HL-60 (cell line): ENCODE data around the gene ADAMTS1.

Experiments
- DNase-seq, 2 experiments: peaks; one replicate each; pipeline ENCODE4 v3.0.0-alpha.2; 2010 to 2020; ENCODE audit warnings: low read depth in 1 of 2, low spot score in 1 of 2
- H3K27ac ChIP-seq: fragments of 250-450 bp; sonication (Bioruptor Pico); replicated peaks from 2 replicates; pipeline ENCODE4 v1.5.1; 2020; ENCODE audit warnings: mild to moderate bottlenecking, moderate library complexity
- H3K27me3 ChIP-seq: fragments of 250-450 bp; sonication (Bioruptor Pico); 2 replicates; pipeline ENCODE4 v1.5.1; 2021; ENCODE audit warnings: mild to moderate bottlenecking, moderate library complexity; ENCODE audit not compliant: insufficient read depth, poor library complexity, severe bottlenecking
- H3K4me3 ChIP-seq: replicated peaks from 2 replicates; pipeline ENCODE4 v1.5.1; 2011; ENCODE audit warnings: mild to moderate bottlenecking, control low read depth, low read length; ENCODE audit not compliant: insufficient read depth
- CTCF ChIP-seq: IDR thresholded peaks from one replicate; pipeline ENCODE4 v1.5.1; 2011; ENCODE audit warnings: low read length, control low read depth, inconsistent platforms; ENCODE audit not compliant: insufficient read depth
- GABPA ChIP-seq: IDR thresholded peaks from 2 replicates; pipeline ENCODE4 v1.6.1; 2012; ENCODE audit warnings: low read depth
- POLR2AphosphoS5 ChIP-seq: IDR thresholded peaks from 2 replicates; pipeline ENCODE4 v1.6.1; 2012; ENCODE audit warnings: low read depth
- SPI1 ChIP-seq: IDR thresholded peaks from 2 replicates; pipeline ENCODE4 v1.6.1; 2012; ENCODE audit warnings: low read depth, mild to moderate bottlenecking, borderline replicate concordance
- TF ChIP-seq, protein P1 (sequence below): IDR thresholded peaks from 2 replicates; pipeline ENCODE4 v1.6.1; 2012; ENCODE audit warnings: low read depth; ENCODE audit not compliant: insufficient replicate concordance

Gene ADAMTS1

GRCh38 chr21:26800970-26801431 is 44.2 kb downstream of the ADAMTS1 start:
- H3K27ac ChIP-seq: no peak overlapping the region
- no peak for DNase-seq
- TF ChIP-seq GABPA: no peak
- TF ChIP-seq SPI1: no peak
- TF ChIP-seq, protein P1, sequence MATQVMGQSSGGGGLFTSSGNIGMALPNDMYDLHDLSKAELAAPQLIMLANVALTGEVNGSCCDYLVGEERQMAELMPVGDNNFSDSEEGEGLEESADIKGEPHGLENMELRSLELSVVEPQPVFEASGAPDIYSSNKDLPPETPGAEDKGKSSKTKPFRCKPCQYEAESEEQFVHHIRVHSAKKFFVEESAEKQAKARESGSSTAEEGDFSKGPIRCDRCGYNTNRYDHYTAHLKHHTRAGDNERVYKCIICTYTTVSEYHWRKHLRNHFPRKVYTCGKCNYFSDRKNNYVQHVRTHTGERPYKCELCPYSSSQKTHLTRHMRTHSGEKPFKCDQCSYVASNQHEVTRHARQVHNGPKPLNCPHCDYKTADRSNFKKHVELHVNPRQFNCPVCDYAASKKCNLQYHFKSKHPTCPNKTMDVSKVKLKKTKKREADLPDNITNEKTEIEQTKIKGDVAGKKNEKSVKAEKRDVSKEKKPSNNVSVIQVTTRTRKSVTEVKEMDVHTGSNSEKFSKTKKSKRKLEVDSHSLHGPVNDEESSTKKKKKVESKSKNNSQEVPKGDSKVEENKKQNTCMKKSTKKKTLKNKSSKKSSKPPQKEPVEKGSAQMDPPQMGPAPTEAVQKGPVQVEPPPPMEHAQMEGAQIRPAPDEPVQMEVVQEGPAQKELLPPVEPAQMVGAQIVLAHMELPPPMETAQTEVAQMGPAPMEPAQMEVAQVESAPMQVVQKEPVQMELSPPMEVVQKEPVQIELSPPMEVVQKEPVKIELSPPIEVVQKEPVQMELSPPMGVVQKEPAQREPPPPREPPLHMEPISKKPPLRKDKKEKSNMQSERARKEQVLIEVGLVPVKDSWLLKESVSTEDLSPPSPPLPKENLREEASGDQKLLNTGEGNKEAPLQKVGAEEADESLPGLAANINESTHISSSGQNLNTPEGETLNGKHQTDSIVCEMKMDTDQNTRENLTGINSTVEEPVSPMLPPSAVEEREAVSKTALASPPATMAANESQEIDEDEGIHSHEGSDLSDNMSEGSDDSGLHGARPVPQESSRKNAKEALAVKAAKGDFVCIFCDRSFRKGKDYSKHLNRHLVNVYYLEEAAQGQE: no peak
- no peak for TF ChIP-seq CTCF
- no peak for TF ChIP-seq POLR2AphosphoS5
- no peak overlapping the region for H3K4me3 ChIP-seq
- H3K27me3 ChIP-seq: no peaks in the 10 kb centered on the region

- Histone ChIP-seq H3K27me3 (no peaks in the 10 kb centered on the region), H3K27ac (no peak overlapping the region), H3K4me3 (no peak overlapping the region)
- TF ChIP-seq, protein P1: no peak
- no peak for DNase-seq
These were observed 44.8 kb downstream of the ADAMTS1 start for GRCh38 chr21:26800455-26800854.

DNA sequence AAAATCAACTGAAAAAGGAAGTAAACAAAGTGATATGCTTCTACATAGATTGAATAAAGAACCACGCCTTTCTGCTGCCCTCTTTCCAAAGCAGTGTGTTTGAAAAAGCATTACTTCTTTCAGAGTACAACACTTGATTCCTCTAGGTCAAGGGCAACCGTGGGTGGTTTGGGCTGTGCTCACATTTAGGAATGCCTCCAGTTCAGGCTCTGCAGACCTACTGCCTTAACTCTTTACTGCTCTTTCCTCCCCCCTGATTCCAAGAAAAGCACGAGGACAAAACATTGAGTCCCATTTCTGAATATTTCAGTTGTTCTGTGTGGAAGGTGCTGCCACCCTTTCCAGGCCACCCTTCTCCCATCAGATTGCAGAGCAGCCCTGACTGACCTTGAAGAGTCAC is 45.2 kb downstream of the ADAMTS1 start:
- Histone ChIP-seq H3K27me3 (no peaks in the 10 kb centered on the region), H3K4me3 (no peak overlapping the region), H3K27ac (no peak overlapping the region)
- TF ChIP-seq, protein P1: no peak
- TF ChIP-seq CTCF (no peak), GABPA (no peak), POLR2AphosphoS5 (no peak), SPI1 (no peak)
- no peak for DNase-seq
